Measurements from ENCODE around the gene MSI2.

The MSI2 gene

GRCh38 chr17:57330587-57330986 is 74.3 kb downstream of the MSI2 start:
- H2BK5ac ChIP-seq (ENCODE audit: low read depth, low read length, poor library complexity) = no peak overlapping the region
- H2BK12ac ChIP-seq (ENCODE audit: low read length) = no peak overlapping the region
- H2AK5ac ChIP-seq (ENCODE audit: low read length) = no peak overlapping the region
- no peak overlapping the region for H4K8ac ChIP-seq (ENCODE audit: low read depth, low read length)
- H3K18ac ChIP-seq (ENCODE audit: low read length) = no peak overlapping the region
- no peak overlapping the region for H3K14ac ChIP-seq (ENCODE audit: low read length)
- H3K79me1 ChIP-seq (ENCODE audit: low read length) = no peaks in the 10 kb centered on the region
- H3K4me1 ChIP-seq (ENCODE audit: control insufficient read depth in 1 of 2, insufficient read depth in 2 of 2, low read length in 2 of 2) = no peaks in the 10 kb centered on the region
- no peak overlapping the region for H3K4ac ChIP-seq (ENCODE audit: low read depth, low read length)
- H3K9ac ChIP-seq (ENCODE audit: low read length) = no peak overlapping the region
- H3K27ac ChIP-seq (ENCODE audit: low read depth, low read length) = no peak overlapping the region
- no peak overlapping the region for H2BK120ac ChIP-seq (ENCODE audit: insufficient read depth, low read length, poor library complexity)
- no peak for DNase-seq
- no peak overlapping the region for H3K4me3 ChIP-seq (ENCODE audit: low read depth, low read length)
- H3K36me3 ChIP-seq (ENCODE audit: control insufficient read depth in 1 of 2, insufficient read depth in 2 of 2, low read length in 2 of 2) = peaks cover 4 to 5% of the 10 kb centered on the region in 2 experiments
- no peak overlapping the region for H3K4me2 ChIP-seq (ENCODE audit: low read length)
- H2AFZ ChIP-seq (ENCODE audit: insufficient read depth, low read length, poor library complexity) = no peak overlapping the region
- no peak overlapping the region for H3K23ac ChIP-seq (ENCODE audit: low read length)
- no peak overlapping the region for H4K12ac ChIP-seq (ENCODE audit: low read depth, low read length)
- H4K91ac ChIP-seq (ENCODE audit: low read depth, low read length) = no peak overlapping the region
- H3K79me2 ChIP-seq (ENCODE audit: control insufficient read depth, insufficient read depth, low read length, poor library complexity) = no peaks in the 10 kb centered on the region
- H3K27me3 ChIP-seq (ENCODE audit: insufficient read depth, low read length) = no peaks in the 10 kb centered on the region
- no CpG with 5 or more reads among the region's 6 CpGs for WGBS (ENCODE audit: extremely low coverage, insufficient coverage, insufficient read length)
- H3K9me3 ChIP-seq (ENCODE audit: insufficient read depth, low read depth, low read length) = no peaks in the 10 kb centered on the region

- Histone ChIP-seq H4K12ac (ENCODE audit: low read depth, low read length) (no peak overlapping the region), H3K14ac (ENCODE audit: low read length) (no peak overlapping the region), H2AFZ (ENCODE audit: insufficient read depth, low read length, poor library complexity) (no peak overlapping the region), H3K79me1 (ENCODE audit: low read length) (no peaks in the 10 kb centered on the region), H2AK5ac (ENCODE audit: low read length) (no peak overlapping the region), H3K36me3 (ENCODE audit: control insufficient read depth in 1 of 2, insufficient read depth in 2 of 2, low read length in 2 of 2) (peaks cover 3 to 4% of the 10 kb centered on the region in 2 experiments), H3K9ac (ENCODE audit: low read length) (no peak overlapping the region), H3K4me2 (ENCODE audit: low read length) (no peak overlapping the region), H2BK120ac (ENCODE audit: insufficient read depth, low read length, poor library complexity) (no peak overlapping the region), H3K27me3 (ENCODE audit: insufficient read depth, low read length) (no peaks in the 10 kb centered on the region), H2BK12ac (ENCODE audit: low read length) (no peak overlapping the region), H3K79me2 (ENCODE audit: control insufficient read depth, insufficient read depth, low read length, poor library complexity) (no peaks in the 10 kb centered on the region), H3K18ac (ENCODE audit: low read length) (peak overlapping the region; percentile 50), H2BK5ac (ENCODE audit: low read depth, low read length, poor library complexity) (no peak overlapping the region), H3K4me1 (ENCODE audit: control insufficient read depth in 1 of 2, insufficient read depth in 2 of 2, low read length in 2 of 2) (no peaks in the 10 kb centered on the region), H3K9me3 (ENCODE audit: insufficient read depth, low read depth, low read length) (no peaks in the 10 kb centered on the region), H3K4ac (ENCODE audit: low read depth, low read length) (no peak overlapping the region), H4K91ac (ENCODE audit: low read depth, low read length) (no peak overlapping the region), H3K27ac (ENCODE audit: low read depth, low read length) (no peak overlapping the region), H4K8ac (ENCODE audit: low read depth, low read length) (no peak overlapping the region), H3K4me3 (ENCODE audit: low read depth, low read length) (no peak overlapping the region), H3K23ac (ENCODE audit: low read length) (no peak overlapping the region)
- WGBS (ENCODE audit: extremely low coverage, insufficient coverage, insufficient read length) = no CpG with 5 or more reads among the region's 9 CpGs
- peak; percentile 49 to 55 for DNase-seq
Measured at GRCh38 chr17:57331423-57331822, 75.1 kb downstream of the MSI2 start.

- Histone ChIP-seq H2BK12ac (ENCODE audit: low read length) (no peak overlapping the region), H3K4me1 (ENCODE audit: control insufficient read depth in 1 of 2, insufficient read depth in 2 of 2, low read length in 2 of 2) (no peaks in the 10 kb centered on the region), H4K8ac (ENCODE audit: low read depth, low read length) (no peak overlapping the region), H3K36me3 (ENCODE audit: control insufficient read depth in 1 of 2, insufficient read depth in 2 of 2, low read length in 2 of 2) (peaks cover 3 to 6% of the 10 kb centered on the region in 2 experiments), H3K23ac (ENCODE audit: low read length) (no peak overlapping the region), H3K4ac (ENCODE audit: low read depth, low read length) (no peak overlapping the region), H4K91ac (ENCODE audit: low read depth, low read length) (no peak overlapping the region), H3K79me2 (ENCODE audit: control insufficient read depth, insufficient read depth, low read length, poor library complexity) (no peaks in the 10 kb centered on the region), H3K27ac (ENCODE audit: low read depth, low read length) (no peak overlapping the region), H3K27me3 (ENCODE audit: insufficient read depth, low read length) (no peaks in the 10 kb centered on the region), H3K4me3 (ENCODE audit: low read depth, low read length) (no peak overlapping the region), H2BK5ac (ENCODE audit: low read depth, low read length, poor library complexity) (no peak overlapping the region), H2AK5ac (ENCODE audit: low read length) (no peak overlapping the region), H3K14ac (ENCODE audit: low read length) (no peak overlapping the region), H3K4me2 (ENCODE audit: low read length) (no peak overlapping the region), H3K9me3 (ENCODE audit: insufficient read depth, low read depth, low read length) (no peaks in the 10 kb centered on the region), H2BK120ac (ENCODE audit: insufficient read depth, low read length, poor library complexity) (no peak overlapping the region), H3K79me1 (ENCODE audit: low read length) (no peaks in the 10 kb centered on the region), H3K9ac (ENCODE audit: low read length) (no peak overlapping the region), H4K12ac (ENCODE audit: low read depth, low read length) (no peak overlapping the region), H3K18ac (ENCODE audit: low read length) (no peak overlapping the region), H2AFZ (ENCODE audit: insufficient read depth, low read length, poor library complexity) (no peak overlapping the region)
- WGBS (ENCODE audit: extremely low coverage, insufficient coverage, insufficient read length) = no CpG with 5 or more reads among the region's 5 CpGs
- DNase-seq = no peak
Measured at GRCh38 chr17:57332501-57332900, 76.2 kb downstream of the MSI2 start.

- Histone ChIP-seq H3K79me2 (ENCODE audit: control insufficient read depth, insufficient read depth, low read length, poor library complexity) (no peaks in the 10 kb centered on the region), H2AK5ac (ENCODE audit: low read length) (no peak overlapping the region), H3K36me3 (ENCODE audit: control insufficient read depth in 1 of 2, insufficient read depth in 2 of 2, low read length in 2 of 2) (peaks cover 7 to 10% of the 10 kb centered on the region in 2 experiments), H3K18ac (ENCODE audit: low read length) (peak overlapping the region; percentile 21), H2BK5ac (ENCODE audit: low read depth, low read length, poor library complexity) (no peak overlapping the region), H3K4me3 (ENCODE audit: low read depth, low read length) (no peak overlapping the region), H3K4ac (ENCODE audit: low read depth, low read length) (no peak overlapping the region), H3K4me2 (ENCODE audit: low read length) (no peak overlapping the region), H2AFZ (ENCODE audit: insufficient read depth, low read length, poor library complexity) (no peak overlapping the region), H3K23ac (ENCODE audit: low read length) (no peak overlapping the region), H3K14ac (ENCODE audit: low read length) (no peak overlapping the region), H3K9ac (ENCODE audit: low read length) (no peak overlapping the region), H4K91ac (ENCODE audit: low read depth, low read length) (no peak overlapping the region), H3K79me1 (ENCODE audit: low read length) (no peaks in the 10 kb centered on the region), H2BK120ac (ENCODE audit: insufficient read depth, low read length, poor library complexity) (no peak overlapping the region), H2BK12ac (ENCODE audit: low read length) (no peak overlapping the region), H3K9me3 (ENCODE audit: insufficient read depth, low read depth, low read length) (no peaks in the 10 kb centered on the region), H3K27ac (ENCODE audit: low read depth, low read length) (no peak overlapping the region), H4K12ac (ENCODE audit: low read depth, low read length) (no peak overlapping the region), H3K27me3 (ENCODE audit: insufficient read depth, low read length) (no peaks in the 10 kb centered on the region), H4K8ac (ENCODE audit: low read depth, low read length) (no peak overlapping the region), H3K4me1 (ENCODE audit: control insufficient read depth in 1 of 2, insufficient read depth in 2 of 2, low read length in 2 of 2) (no peaks in the 10 kb centered on the region)
- no peak for DNase-seq
- no CpG with 5 or more reads among the region's 7 CpGs for WGBS (ENCODE audit: extremely low coverage, insufficient coverage, insufficient read length)
Measured at GRCh38 chr17:57335195-57335792, 79.0 kb downstream of the MSI2 start.
